ENCODE data around the gene RNMT.
"Not testable (repeated sequence)": the region's sequence is repeated elsewhere in the genome, so short reads cannot be mapped to it uniquely, and the experiment has no call there.

Gene RNMT

GRCh38 chr18:13726232-13726971, at the start of gene RNMT, which contains the start of gene FAM210A:
Gene RNMT, plus strand, starts transcription at chr18:13726673. Its CDS starts 4,845 bp downstream, at chr18:13731518.
Gene FAM210A, minus strand, starts transcription at chr18:13726558. Its CDS starts 44,481 bp downstream, at chr18:13682077.
- TF ChIP-seq, protein P1, sequence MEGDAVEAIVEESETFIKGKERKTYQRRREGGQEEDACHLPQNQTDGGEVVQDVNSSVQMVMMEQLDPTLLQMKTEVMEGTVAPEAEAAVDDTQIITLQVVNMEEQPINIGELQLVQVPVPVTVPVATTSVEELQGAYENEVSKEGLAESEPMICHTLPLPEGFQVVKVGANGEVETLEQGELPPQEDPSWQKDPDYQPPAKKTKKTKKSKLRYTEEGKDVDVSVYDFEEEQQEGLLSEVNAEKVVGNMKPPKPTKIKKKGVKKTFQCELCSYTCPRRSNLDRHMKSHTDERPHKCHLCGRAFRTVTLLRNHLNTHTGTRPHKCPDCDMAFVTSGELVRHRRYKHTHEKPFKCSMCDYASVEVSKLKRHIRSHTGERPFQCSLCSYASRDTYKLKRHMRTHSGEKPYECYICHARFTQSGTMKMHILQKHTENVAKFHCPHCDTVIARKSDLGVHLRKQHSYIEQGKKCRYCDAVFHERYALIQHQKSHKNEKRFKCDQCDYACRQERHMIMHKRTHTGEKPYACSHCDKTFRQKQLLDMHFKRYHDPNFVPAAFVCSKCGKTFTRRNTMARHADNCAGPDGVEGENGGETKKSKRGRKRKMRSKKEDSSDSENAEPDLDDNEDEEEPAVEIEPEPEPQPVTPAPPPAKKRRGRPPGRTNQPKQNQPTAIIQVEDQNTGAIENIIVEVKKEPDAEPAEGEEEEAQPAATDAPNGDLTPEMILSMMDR (conservative IDR thresholded peaks at IDR 0.05; ENCODE audit: control insufficient read depth, insufficient read depth, low read depth, low read length): no peak
- DNase-seq (ENCODE audit: low read depth): peak; percentile 94
- H3K4me3 ChIP-seq (ENCODE audit: control insufficient read depth, low read depth, low read length): peak within 1 kb of the TSS; percentile 92

DNA sequence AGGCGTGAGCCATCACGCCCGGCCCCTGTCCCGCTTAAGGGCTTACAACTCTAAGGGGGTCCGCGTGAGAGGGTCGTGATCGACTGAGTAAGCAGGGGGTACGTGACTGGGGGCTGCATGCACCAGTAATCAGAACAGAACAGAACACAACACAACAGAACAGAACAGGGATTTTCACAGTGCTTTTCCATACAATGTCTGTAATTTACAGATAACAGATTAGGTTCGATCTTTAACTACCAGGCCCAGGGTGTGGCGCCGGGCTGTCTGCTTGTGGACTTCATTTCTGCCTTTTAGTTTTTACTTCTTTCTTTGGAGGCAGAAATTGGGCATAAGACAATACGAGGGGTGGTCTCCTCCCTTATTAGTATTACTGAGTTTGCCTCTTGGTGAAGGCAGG, 49.1 kb upstream of the RNMT start:
- DNase-seq (ENCODE audit: low read depth); H3K4me3 ChIP-seq (ENCODE audit: control insufficient read depth, low read depth, low read length): not testable (repeated sequence)

GRCh38 chr18:13680612-13681011, 45.9 kb upstream of the RNMT start:
- TF ChIP-seq, protein P1 (conservative IDR thresholded peaks at IDR 0.05; ENCODE audit: control insufficient read depth, insufficient read depth, low read depth, low read length): peak; percentile 41
- DNase-seq (ENCODE audit: low read depth): peak; percentile 14
- H3K4me3 ChIP-seq (ENCODE audit: control insufficient read depth, low read depth, low read length): no peak overlapping the region

DNA sequence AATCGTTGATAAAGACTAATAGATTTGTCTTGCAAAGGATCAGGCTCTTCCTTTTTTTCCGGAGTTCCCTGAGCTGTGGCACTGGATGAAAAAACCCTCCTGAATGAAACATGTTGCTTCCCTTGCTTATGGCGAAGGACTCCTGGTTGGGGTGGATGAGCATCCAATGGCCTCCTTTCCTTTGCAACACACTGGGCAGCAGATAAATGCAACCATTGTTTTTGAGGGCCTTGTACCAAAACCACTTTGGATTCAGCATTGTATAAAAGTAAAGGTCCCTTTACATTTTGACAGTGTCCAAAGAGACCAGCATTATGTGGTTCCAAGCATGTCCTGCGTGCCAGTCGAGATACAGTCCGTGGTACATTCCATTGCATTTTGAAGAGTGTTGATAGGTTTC, 44.8 kb upstream of the RNMT start:
- H3K4me3 ChIP-seq (ENCODE audit: control insufficient read depth, low read depth, low read length): no peak overlapping the region
- DNase-seq (ENCODE audit: low read depth): no peak
- TF ChIP-seq, protein P1 (conservative IDR thresholded peaks at IDR 0.05; ENCODE audit: control insufficient read depth, insufficient read depth, low read depth, low read length): no peak

DNA sequence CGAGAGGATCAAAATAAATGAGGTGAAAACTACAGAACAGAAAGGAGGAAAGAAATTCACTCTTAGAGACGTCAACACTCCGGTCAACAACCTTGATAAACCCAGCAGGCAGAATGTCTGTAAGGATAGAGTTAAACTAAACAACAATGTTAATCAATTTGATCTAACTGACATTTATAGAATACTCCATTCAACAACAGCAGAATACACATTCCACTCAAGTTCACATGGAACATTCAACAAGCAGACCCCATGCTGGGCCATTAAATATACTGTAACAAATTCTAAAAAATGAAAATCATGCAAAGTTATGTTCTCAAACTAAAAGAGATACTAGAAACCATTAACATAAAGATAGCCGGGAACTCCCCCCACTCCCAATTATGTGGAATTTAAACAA, 41.9 kb upstream of the RNMT start:
- H3K4me3 ChIP-seq (ENCODE audit: control insufficient read depth, low read depth, low read length): no peak overlapping the region
- DNase-seq (ENCODE audit: low read depth): no peak
- TF ChIP-seq, protein P1 (conservative IDR thresholded peaks at IDR 0.05; ENCODE audit: control insufficient read depth, insufficient read depth, low read depth, low read length): no peak

DNA sequence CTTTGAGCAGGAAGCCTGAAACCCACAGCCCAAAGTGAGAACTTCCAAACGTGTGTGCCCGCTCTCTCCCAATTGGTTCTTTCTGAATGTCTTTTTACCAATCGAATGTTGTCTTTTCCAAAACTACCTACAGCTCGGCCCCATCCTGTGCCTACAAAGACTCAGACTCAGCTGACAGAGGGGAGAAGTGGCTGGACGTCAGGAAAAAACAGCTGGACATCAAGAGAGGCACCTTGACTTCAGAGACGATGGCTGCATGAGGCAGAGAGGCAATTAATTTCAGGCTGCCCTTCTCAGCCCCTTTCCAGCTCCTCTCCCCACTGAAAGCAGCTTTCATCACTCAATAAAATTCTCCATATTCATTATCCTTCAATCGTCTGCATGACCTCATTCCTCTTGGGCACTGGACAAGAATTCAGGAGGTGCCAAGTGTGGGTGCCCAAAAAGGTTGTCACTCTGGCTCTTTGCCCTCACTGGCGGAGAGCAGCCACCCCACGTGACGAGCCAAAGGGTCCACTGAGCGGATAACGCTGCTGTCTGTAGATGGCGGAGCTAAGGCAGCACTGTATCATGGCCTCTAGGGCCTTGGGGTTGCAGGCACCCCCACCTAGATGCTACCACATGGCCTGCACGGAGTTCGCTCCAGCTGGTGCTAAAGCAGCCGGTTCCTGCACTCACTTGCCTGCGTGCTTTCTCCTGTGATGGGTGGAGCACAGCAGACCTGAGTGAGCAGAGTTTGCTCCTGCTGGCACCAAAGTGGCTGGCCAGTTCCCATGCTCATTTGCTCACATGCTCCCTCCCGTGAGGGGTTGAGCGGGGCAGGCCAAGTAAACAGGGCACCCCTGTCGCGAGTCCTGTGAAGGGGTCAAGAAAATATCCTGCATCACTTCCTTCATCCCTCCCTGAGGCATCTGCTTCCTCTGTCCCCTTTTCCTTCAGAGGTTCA, 38.0 kb upstream of the RNMT start:
- DNase-seq (ENCODE audit: low read depth): no peak
- H3K4me3 ChIP-seq (ENCODE audit: control insufficient read depth, low read depth, low read length): no peak overlapping the region
- TF ChIP-seq, protein P1 (conservative IDR thresholded peaks at IDR 0.05; ENCODE audit: control insufficient read depth, insufficient read depth, low read depth, low read length): no peak

DNA sequence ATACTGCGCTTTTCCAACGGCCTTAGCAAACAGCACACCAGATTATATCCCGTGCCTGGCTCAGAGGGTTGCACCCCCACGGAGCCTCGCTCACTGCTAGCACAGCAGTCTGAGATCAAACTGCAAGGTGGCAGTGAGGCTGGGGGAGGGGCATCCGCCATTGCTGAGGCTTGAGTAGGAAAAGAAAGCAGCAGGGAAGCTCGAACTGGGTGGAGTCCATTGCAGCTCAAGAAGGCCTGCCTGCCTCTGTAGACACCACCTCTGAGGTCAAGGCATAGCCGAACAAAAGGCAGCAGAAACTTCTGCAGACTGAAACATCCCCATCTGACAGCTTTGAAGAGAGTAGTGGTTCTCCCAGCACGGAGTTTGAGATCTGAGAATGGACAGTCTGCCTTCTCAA, 36.4 kb upstream of the RNMT start:
- not testable (repeated sequence) for H3K4me3 ChIP-seq (ENCODE audit: control insufficient read depth, low read depth, low read length); DNase-seq (ENCODE audit: low read depth)

- DNase-seq (ENCODE audit: low read depth); H3K4me3 ChIP-seq (ENCODE audit: control insufficient read depth, low read depth, low read length): not testable (repeated sequence)
Measured at GRCh38 chr18:13695337-13695736, 31.1 kb upstream of the RNMT start.

Data from fibroblast of mammary gland (primary cell).